ENCODE data around the gene ARHGEF39.
"Not testable (repeated sequence)": the region's sequence is repeated elsewhere in the genome, so short reads cannot be mapped to it uniquely, and the experiment has no call there.

ARHGEF39 gene

DNA sequence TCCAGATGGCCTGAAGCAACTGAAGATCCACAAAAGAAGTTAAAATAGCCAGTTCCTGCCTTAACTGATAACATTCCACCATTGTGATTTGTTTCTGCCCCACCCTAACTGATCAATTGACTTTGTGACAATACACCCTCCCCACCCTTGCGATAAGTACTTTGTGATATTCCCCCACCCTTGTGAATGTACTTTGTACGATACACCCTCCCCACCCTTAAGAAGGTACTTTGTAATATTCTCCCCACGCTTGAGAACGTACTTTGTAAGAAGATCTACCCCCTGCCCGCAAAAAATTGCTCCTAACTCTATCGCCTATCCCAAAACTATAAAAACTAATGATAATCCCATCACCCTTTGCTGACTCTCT is 28.1 kb downstream of the ARHGEF39 start:
- not testable (repeated sequence) for H3K27ac ChIP-seq (ENCODE audit: low read depth, low read length); H3K36me3 ChIP-seq (ENCODE audit: control insufficient read depth, insufficient read depth, low read length); H3K4me1 ChIP-seq (ENCODE audit: control insufficient read depth, insufficient read depth, low read length); H3K9me3 ChIP-seq (ENCODE audit: control insufficient read depth, insufficient read depth, low read length); H3K9ac ChIP-seq (ENCODE audit: low read depth, low read length); H3K27me3 ChIP-seq (ENCODE audit: control insufficient read depth, insufficient read depth, low read length); H3K4me3 ChIP-seq (ENCODE audit: low read depth, low read length)

DNA sequence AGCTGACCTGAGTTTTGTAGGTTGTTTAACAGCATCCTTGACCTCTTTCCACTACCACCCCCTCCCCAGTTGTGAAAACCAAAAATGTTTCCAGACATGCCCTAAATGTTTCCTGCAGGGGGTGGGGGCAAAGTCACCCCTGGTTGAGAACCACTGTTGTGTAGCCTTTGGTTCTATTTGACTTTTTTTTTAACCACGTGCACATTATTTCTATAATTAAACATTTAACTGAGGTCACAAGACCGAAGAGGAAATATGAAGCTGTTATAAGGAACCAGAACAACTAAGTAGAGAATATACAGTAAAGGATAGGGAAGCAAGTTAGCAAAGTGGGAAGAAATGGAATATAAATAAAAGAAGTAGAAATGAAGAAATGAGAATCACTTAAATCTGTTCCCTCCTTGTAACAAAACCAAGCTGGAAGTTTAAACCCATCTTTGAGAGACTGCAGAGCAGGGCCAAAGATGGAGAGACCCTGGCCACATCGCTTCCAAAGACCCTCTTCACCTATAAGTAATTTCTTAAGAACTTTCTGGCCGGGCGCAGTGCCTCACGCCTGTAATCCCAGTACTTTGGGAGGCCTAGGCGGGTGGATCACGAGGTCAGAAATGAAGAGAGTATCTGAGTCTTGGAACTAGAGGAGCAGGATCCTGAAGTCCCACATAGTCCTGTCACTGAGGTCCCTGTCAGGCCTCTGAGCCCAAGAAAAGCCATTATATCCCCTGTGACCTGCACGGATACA is 28.7 kb downstream of the ARHGEF39 start:
- Histone ChIP-seq H3K9ac (ENCODE audit: low read depth, low read length) (no peak overlapping the region), H3K4me3 (ENCODE audit: low read depth, low read length) (no peak overlapping the region), H3K4me1 (ENCODE audit: control insufficient read depth, insufficient read depth, low read length) (no peaks in the 10 kb centered on the region), H3K36me3 (ENCODE audit: control insufficient read depth, insufficient read depth, low read length) (no peaks in the 10 kb centered on the region), H3K9me3 (ENCODE audit: control insufficient read depth, insufficient read depth, low read length) (no peaks in the 10 kb centered on the region), H3K27me3 (ENCODE audit: control insufficient read depth, insufficient read depth, low read length) (no peaks in the 10 kb centered on the region), H3K27ac (ENCODE audit: low read depth, low read length) (no peak overlapping the region)

DNA sequence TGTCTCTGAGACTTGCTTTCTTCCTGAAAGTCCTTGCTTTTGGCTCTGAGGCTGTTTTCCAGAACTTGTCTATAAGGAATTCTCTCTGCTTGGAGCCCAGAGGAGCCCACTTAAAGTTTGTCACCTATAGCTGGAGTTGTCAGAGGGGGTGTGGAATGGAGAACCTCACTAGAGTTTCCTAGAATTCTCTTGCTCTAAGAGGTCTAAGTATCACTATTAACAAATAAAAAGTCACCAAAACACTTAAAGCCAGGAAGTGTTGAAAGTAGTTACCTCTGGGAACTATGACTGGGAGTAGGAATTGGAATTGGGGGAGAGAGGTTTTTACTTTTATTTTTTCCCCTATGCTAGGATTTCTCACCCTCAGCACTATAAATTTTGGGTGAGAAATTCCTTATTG is 29.3 kb downstream of the ARHGEF39 start:
- H3K27ac ChIP-seq (ENCODE audit: low read depth, low read length): no peak overlapping the region
- no peaks in the 10 kb centered on the region for H3K27me3 ChIP-seq (ENCODE audit: control insufficient read depth, insufficient read depth, low read length)
- H3K4me3 ChIP-seq (ENCODE audit: low read depth, low read length): no peak overlapping the region
- no peak overlapping the region for H3K9ac ChIP-seq (ENCODE audit: low read depth, low read length)
- H3K4me1 ChIP-seq (ENCODE audit: control insufficient read depth, insufficient read depth, low read length): no peaks in the 10 kb centered on the region
- no peaks in the 10 kb centered on the region for H3K9me3 ChIP-seq (ENCODE audit: control insufficient read depth, insufficient read depth, low read length)
- no peaks in the 10 kb centered on the region for H3K36me3 ChIP-seq (ENCODE audit: control insufficient read depth, insufficient read depth, low read length)

DNA sequence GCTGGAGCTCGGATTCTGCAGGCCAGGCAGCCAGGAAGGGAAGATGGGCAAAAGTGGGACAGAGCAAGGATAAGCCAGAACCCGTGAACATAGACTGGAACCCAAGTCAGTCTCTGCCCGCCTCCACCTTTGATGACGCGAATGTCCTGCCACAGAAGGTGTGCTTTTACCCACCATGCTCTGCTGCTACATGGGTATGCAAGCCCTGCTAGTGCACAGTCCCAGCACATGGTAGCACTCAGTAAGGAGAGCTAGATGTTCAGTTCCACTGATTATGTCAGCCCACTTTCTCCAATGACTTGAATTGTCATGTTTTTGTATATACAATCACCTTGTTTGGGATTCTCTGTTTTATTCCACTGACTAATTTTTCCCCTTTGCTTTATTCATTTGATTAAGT is 35.4 kb downstream of the ARHGEF39 start:
- H3K27me3 ChIP-seq (ENCODE audit: control insufficient read depth, insufficient read depth, low read length): no peaks in the 10 kb centered on the region
- no peak overlapping the region for H3K9ac ChIP-seq (ENCODE audit: low read depth, low read length)
- no peak overlapping the region for H3K27ac ChIP-seq (ENCODE audit: low read depth, low read length)
- H3K4me3 ChIP-seq (ENCODE audit: low read depth, low read length): no peak overlapping the region
- no peaks in the 10 kb centered on the region for H3K4me1 ChIP-seq (ENCODE audit: control insufficient read depth, insufficient read depth, low read length)
- no peaks in the 10 kb centered on the region for H3K36me3 ChIP-seq (ENCODE audit: control insufficient read depth, insufficient read depth, low read length)
- H3K9me3 ChIP-seq (ENCODE audit: control insufficient read depth, insufficient read depth, low read length): no peaks in the 10 kb centered on the region

DNA sequence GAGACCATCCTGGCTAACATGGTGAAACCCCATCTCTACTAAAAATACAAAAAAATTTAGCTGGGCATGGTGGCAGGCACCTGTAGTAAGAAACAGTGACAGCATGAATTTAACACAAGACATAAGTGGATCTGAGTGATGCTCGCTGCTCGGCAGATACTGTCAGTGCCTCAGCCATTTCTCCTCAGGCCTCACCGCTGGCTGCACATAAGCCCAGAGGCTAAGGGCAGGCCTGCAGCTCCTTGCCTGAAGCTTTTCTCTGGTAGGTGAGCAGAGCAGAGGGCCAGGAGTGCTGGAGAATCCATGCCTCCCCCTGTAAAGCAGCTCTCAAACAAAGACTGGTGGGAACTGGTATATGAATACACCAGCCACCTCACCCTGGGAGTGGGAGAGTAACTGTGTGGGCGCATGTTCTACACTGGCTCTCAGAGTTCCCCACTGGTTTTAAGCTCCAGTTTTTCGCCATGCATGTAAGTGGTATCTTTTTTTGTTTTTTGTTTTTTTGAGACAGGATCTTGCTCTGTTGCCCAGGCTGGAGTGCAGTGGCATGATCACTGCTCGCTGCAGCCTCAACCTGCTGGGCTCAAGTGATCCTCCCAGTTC is 36.5 kb downstream of the ARHGEF39 start:
- H3K9ac ChIP-seq (ENCODE audit: low read depth, low read length): no peak overlapping the region
- H3K4me1 ChIP-seq (ENCODE audit: control insufficient read depth, insufficient read depth, low read length): no peaks in the 10 kb centered on the region
- H3K4me3 ChIP-seq (ENCODE audit: low read depth, low read length): no peak overlapping the region
- no peaks in the 10 kb centered on the region for H3K27me3 ChIP-seq (ENCODE audit: control insufficient read depth, insufficient read depth, low read length)
- no peaks in the 10 kb centered on the region for H3K36me3 ChIP-seq (ENCODE audit: control insufficient read depth, insufficient read depth, low read length)
- H3K27ac ChIP-seq (ENCODE audit: low read depth, low read length): no peak overlapping the region
- H3K9me3 ChIP-seq (ENCODE audit: control insufficient read depth, insufficient read depth, low read length): no peaks in the 10 kb centered on the region

DNA sequence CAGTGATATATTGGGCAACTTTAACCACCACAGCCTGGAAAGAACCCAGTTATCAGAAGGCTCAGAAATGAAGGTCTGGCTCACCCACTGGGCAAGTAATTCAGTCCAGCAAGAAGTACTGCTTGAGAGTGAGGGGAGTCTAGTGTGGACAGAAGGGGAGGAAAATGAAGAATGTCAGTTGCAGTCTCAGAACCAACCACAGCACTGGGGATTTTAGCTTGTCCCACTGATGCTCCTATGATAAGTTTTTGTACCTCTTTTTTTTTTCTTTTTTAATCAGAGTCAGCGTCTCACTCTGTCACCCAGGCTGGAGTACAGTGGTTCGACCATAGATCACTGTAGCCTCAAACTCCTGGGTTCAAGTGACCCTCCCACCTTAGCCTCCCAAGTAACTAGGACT is 37.4 kb downstream of the ARHGEF39 start:
- Histone ChIP-seq H3K27ac (ENCODE audit: low read depth, low read length) (no peak overlapping the region), H3K9me3 (ENCODE audit: control insufficient read depth, insufficient read depth, low read length) (no peaks in the 10 kb centered on the region), H3K9ac (ENCODE audit: low read depth, low read length) (no peak overlapping the region), H3K4me3 (ENCODE audit: low read depth, low read length) (no peak overlapping the region), H3K4me1 (ENCODE audit: control insufficient read depth, insufficient read depth, low read length) (no peaks in the 10 kb centered on the region), H3K27me3 (ENCODE audit: control insufficient read depth, insufficient read depth, low read length) (no peaks in the 10 kb centered on the region), H3K36me3 (ENCODE audit: control insufficient read depth, insufficient read depth, low read length) (no peaks in the 10 kb centered on the region)

DNA sequence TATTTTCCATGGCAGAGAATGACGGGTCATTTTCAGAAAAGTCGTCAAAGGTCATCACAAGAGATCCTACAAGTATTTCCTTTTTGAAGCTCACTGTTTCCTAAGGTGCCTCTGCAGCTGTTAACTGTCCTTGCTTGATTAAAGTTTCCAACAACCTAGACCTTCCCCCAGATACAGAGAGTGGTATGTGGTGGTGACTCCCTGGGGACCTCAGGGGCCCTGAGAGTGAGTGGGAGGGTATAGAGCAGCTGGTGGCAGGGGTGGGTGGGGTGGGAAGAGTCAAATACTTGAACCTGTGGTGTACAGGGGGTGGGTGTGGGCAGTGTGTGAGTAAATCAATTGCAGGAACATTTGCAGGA is 45.2 kb downstream of the ARHGEF39 start:
- Histone ChIP-seq H3K4me3 (ENCODE audit: low read depth, low read length) (no peak overlapping the region), H3K9me3 (ENCODE audit: control insufficient read depth, insufficient read depth, low read length) (no peaks in the 10 kb centered on the region), H3K27me3 (ENCODE audit: control insufficient read depth, insufficient read depth, low read length) (peaks cover 25% of the 10 kb centered on the region), H3K4me1 (ENCODE audit: control insufficient read depth, insufficient read depth, low read length) (peaks cover 3% of the 10 kb centered on the region; the same call in 1 of the 2 replicates), H3K27ac (ENCODE audit: low read depth, low read length) (no peak overlapping the region), H3K9ac (ENCODE audit: low read depth, low read length) (no peak overlapping the region), H3K36me3 (ENCODE audit: control insufficient read depth, insufficient read depth, low read length) (no peaks in the 10 kb centered on the region)

DNA sequence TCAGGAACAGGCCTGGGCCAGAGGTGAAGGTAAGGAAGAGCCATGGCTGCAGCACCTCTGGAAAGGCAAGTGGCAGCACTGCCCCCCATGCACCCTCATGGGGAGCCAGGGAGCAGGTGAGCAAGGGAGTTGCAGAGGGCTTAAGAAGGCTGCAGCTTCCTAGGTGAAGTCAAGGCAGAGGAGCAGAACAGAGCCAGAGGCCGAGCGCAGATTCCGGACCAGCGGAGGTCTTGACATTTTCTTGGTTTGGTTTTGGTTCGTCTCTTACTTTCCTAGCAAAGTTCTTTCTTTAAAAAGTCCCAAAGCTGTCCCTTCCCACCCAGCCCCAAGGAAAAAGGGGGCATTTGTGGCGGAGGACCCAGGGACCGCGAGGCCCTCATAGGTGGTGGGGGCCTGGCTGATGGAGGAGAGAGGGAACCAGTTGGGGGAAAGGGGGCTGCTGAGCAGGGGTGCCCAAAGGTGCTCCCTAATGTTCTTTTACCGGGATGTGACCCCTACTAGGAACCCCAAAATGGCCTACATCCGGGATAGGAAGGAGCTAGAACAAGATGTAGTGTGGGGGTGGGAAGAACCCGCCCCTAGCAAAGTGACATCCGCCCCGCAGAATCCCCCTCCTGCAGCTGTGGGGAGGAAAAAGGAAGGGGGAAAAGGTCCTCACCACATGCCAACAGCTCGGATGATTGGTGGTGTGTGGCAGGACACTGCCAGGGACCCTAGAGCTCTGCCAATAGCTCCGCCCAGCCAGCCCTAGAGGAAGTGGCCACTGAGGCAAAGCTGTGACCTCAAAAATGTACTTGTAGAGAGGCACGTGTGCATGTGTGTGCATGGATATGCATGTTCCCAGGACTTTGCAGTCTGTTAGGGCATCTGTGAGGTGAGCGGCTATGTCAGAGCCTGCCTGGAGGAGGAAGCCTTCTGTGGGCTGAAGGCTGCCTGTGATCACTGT is 45.9 kb downstream of the ARHGEF39 start:
- Histone ChIP-seq H3K9ac (ENCODE audit: low read depth, low read length) (no peak overlapping the region), H3K27ac (ENCODE audit: low read depth, low read length) (no peak overlapping the region), H3K27me3 (ENCODE audit: control insufficient read depth, insufficient read depth, low read length) (peaks cover 25% of the 10 kb centered on the region), H3K4me1 (ENCODE audit: control insufficient read depth, insufficient read depth, low read length) (peaks cover 3% of the 10 kb centered on the region; the same call in 1 of the 2 replicates), H3K36me3 (ENCODE audit: control insufficient read depth, insufficient read depth, low read length) (no peaks in the 10 kb centered on the region), H3K9me3 (ENCODE audit: control insufficient read depth, insufficient read depth, low read length) (no peaks in the 10 kb centered on the region), H3K4me3 (ENCODE audit: low read depth, low read length) (no peak overlapping the region)

DNA sequence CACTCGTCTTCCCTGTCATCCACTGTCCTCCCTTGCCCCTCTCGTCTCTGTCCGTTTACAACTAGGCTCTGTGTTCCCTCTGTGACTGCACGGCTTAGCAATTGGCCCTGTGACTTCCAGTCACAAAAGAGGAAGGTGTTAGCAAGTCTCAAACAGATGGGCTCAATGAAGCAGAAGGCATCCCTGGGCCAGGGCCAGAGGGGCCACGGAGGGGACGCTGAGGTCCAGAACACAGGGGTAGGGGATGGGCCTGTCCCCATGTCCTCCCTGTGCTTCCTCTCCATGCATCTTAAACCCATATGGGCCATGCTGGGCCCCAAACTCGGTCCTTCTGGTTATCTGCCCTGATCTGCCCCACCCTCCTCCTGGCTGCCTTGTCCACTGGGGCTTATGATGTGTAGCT is 46.7 kb downstream of the ARHGEF39 start, which contains the start of gene CD72:
TSS of gene CD72 (minus strand) at position 89 of the 403 bp plus-strand sequence. CDS start 110 bp downstream, outside the sequence.
- H3K9ac ChIP-seq (ENCODE audit: low read depth, low read length): peak within 1 kb of the TSS; percentile 40; the same call in 1 of the 2 replicates
- no peaks in the 10 kb centered on the region for H3K36me3 ChIP-seq (ENCODE audit: control insufficient read depth, insufficient read depth, low read length)
- peaks cover 25% of the 10 kb centered on the region for H3K27me3 ChIP-seq (ENCODE audit: control insufficient read depth, insufficient read depth, low read length)
- peak within 1 kb of the TSS; percentile 69 for H3K4me3 ChIP-seq (ENCODE audit: low read depth, low read length)
- no peak within 1 kb of the TSS for H3K27ac ChIP-seq (ENCODE audit: low read depth, low read length)
- no peaks in the 10 kb centered on the region for H3K9me3 ChIP-seq (ENCODE audit: control insufficient read depth, insufficient read depth, low read length)
- peaks cover 3% of the 10 kb centered on the region; the same call in 1 of the 2 replicates for H3K4me1 ChIP-seq (ENCODE audit: control insufficient read depth, insufficient read depth, low read length)

DNA sequence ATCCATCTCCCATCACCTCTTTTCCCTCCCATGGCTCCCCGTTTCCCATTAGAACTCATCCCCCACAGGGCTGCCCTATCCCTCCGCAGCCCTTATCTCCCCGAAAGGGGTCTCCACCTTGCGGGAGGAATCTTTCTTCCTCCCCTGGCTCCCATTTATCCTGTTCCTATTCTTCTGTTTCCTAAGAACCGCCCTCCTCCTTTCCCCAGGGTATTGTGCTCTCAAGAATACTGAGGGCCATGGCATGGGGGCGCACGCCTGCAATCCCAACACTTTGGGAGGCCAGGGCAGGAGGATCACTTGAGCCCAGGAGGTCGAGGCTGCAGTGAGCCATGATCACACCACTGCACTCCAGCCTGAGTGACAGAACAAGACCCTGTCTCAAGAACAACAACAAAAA is 47.4 kb downstream of the ARHGEF39 start:
- 0 out of 2 replicates have a peak overlapping the region, but pooled peaks have one; percentile 40 for H3K9ac ChIP-seq (ENCODE audit: low read depth, low read length)
- no peak overlapping the region for H3K27ac ChIP-seq (ENCODE audit: low read depth, low read length)
- H3K36me3 ChIP-seq (ENCODE audit: control insufficient read depth, insufficient read depth, low read length): no peaks in the 10 kb centered on the region
- H3K9me3 ChIP-seq (ENCODE audit: control insufficient read depth, insufficient read depth, low read length): no peaks in the 10 kb centered on the region
- H3K4me3 ChIP-seq (ENCODE audit: low read depth, low read length): peak overlapping the region; percentile 69
- H3K27me3 ChIP-seq (ENCODE audit: control insufficient read depth, insufficient read depth, low read length): peaks cover 25% of the 10 kb centered on the region
- peaks cover 3% of the 10 kb centered on the region; the same call in 1 of the 2 replicates for H3K4me1 ChIP-seq (ENCODE audit: control insufficient read depth, insufficient read depth, low read length)
